Astrocyte of the spinal cord (primary cell): ENCODE data around the gene LTBP4.
"Not testable (repeated sequence)": the region's sequence is repeated elsewhere in the genome, so short reads cannot be mapped to it uniquely, and the experiment has no call there.

Experiments used
- DNase-seq: peaks from one replicate; pipeline ENCODE4 v3.0.0; 2011; ENCODE audit warnings: low read depth, low spot score
- H3K4me3 ChIP-seq: 2 replicates; pipeline ENCODE4 v1.5.1; 2011; ENCODE audit warnings: low read depth, mild to moderate bottlenecking, low read length, moderate library complexity
- CTCF ChIP-seq: IDR thresholded peaks from 2 replicates; pipeline ENCODE4 v1.5.1; 2012; ENCODE audit warnings: low read depth, mild to moderate bottlenecking, low read length, inconsistent platforms
- in situ Hi-C: cut with HindIII; loops from 2 replicates; pipeline ENCODE4 v1.10.0; 2017; ENCODE audit warnings: low sequenced_read_pairs

Gene LTBP4

DNA sequence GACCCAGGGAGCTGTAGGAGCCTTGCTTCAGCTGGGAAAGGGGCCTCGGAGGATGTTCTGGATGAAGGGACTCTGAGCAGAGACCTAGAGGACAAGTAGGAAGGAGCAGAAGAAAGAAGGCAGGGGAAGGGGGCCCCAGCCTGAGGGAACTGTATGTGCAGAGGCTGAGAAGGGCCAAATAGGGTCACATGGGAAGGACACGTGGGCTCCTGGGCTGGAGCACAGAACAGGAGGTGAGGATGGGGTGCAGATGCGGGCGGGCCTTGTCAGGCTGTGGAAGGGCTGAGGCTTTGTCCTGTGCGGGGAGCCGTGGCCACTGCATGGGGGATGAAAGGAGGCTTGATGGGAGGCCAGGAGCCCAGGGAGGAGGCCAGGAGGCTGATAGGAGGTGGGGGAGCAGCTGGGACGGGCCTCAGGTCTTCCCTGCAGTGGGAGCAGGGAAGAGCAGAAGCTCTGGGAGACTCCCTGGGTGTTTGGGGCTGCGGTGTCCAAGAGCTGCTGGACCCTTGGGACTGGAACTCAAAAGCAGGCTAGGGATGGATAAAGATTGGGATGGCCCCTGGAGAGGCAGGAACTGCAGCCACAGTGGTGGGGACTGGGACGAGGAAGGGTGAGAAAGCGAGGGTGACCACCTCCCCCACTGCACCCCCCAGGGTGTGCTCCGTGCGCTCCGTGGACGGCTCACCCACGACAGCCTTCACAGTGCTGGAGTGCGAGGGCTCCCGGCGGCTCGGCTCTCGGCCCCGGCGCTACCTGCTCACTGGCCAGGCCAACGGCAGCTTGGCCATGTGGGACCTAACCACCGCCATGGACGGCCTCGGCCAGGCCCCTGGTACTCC lies 11.4 kb upstream of the LTBP4 start:
- H3K4me3 ChIP-seq, result no peak overlapping the region
- in situ Hi-C loops, result no loop called here
- TF ChIP-seq CTCF, result no peak
- no peak for DNase-seq

DNA sequence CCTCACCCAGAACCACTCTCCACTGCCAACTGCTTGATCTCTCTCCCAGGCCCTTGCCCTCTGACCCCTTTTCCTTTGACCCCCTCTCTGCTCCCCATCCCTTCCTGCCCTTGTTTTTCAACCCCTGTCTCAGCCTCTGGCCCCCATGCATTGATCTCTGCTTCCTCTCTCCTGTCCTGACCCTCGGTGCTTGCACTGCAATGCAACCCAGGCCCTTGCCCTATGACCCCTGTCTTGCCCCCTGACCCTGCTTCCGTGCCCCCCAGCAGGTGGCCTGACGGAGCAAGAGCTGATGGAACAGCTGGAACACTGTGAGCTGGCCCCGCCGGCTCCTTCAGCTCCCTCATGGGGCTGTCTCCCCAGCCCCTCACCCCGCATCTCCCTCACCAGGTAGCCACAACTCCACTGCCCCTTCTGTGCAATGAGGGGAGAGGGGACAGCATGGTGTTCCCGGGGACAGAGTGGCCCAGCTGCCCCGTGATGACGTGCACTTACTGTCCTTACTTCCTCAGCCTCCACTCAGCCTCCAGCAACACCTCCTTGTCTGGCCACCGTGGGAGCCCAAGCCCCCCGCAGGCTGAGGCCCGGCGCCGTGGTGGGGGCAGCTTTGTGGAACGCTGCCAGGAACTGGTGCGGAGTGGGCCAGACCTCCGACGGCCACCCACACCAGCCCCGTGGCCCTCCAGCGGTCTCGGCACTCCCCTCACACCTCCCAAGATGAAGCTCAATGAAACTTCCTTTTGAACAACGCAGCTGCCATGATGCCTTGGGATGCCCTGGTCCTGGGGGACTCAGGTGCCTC lies 10.5 kb upstream of the LTBP4 start:
- DNase-seq, result no peak
- no peak overlapping the region for H3K4me3 ChIP-seq
- no peak for TF ChIP-seq CTCF
- in situ Hi-C loops, result no loop called here

DNA sequence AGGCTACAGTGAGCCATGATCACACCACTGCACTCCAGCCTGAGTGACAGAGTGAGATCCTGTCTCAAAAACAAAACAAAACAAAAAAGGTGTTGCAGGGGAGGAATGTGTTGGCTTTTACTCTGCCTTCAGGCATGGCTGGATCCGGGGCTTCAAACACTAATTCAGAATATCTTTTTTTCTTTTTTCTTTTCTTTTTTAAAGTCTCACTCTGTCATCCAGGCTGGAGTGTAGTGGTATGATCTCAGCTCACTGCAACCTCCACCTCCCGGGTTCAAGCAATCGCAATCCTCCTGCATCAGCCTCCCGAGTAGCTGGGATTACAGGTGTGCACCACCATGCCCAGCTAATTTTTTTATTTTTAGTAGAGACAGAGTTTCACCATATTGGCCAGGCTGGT lies 9.4 kb upstream of the LTBP4 start:
- DNase-seq, in situ Hi-C loops, H3K4me3 ChIP-seq: not testable (repeated sequence)

GRCh38 chr19:40592170-40592569 lies 9.0 kb upstream of the LTBP4 start:
- no peak for TF ChIP-seq CTCF
- in situ Hi-C loops, result no loop called here
- no peak overlapping the region for H3K4me3 ChIP-seq
- peak; percentile 68 for DNase-seq

DNA sequence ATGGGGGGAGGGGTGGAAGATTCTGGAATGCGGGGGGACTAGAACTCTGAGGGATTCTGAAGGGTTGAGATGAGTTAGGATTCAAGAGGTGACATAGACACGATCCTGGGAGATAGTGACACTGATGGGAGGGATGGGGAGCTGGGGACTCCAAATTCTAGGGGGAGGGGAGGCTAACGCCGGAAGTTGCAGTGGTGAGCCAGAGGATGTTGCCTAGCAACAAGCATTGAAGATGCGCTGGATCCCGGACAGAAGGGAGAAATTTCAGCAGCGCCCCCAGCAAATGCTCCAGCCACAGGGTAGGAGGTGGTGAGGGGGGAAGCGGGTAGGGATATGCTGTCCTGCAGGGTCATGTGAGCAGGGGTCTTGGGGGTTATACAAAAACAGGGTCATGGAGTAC lies 6.9 kb upstream of the LTBP4 start:
- H3K4me3 ChIP-seq, result no peak overlapping the region
- DNase-seq, result no peak
- no peak for TF ChIP-seq CTCF
- in situ Hi-C loops, result no loop called here

GRCh38 chr19:40594657-40595091 lies 6.5 kb upstream of the LTBP4 start:
- no peak overlapping the region for H3K4me3 ChIP-seq
- in situ Hi-C loops, result no loop called here
- no peak for DNase-seq
- no peak for TF ChIP-seq CTCF
